ENCODE measurements around the gene PSRC1.

Gene PSRC1

DNA sequence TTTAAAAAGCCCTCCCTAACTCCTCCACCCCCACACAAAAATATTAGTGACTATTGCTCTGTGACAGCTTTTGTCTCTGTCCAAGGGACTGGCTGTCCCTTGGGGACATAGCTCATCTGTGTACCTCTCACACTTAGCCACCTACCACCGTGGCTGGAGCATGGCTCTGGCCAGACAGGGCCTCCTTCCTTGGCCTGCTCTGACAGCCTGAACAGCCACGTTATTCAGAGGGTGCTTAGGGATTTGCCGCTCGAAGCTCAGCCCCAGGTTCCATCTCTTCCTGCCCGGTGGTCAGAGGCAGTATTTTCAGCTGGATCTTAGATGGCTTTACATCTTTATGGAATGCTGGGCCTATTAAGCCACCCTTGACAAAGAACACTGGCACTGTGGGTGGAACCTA is 39.7 kb downstream of the PSRC1 start:
- DNase-seq: peak; percentile 47

GRCh38 chr1:109242387-109242786 is 40.6 kb downstream of the PSRC1 start:
- DNase-seq: peak; percentile 53

DNA sequence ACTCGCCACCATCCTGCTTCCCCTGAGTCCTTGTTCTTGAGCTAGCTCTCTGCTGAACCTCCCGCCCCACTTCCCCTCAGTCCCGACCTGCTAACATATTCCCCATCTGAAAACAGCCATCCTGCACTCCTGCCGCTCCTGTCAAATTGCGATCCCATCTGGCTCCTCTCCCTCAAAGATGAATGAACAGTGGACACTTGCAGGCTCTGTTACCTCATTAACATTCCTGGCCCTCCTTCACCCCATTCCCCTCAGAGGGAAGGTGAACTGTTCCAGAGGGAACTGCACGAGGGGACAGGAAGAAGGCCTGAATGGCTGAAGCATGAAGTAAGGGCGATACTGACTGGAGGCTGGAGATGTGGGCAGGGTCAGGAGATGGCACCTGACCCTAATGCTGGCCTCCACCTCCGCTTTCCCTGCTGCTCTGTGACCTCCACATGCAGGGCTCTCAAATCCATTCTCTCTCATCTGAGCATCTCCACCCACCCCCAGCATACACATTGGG is 41.1 kb downstream of the PSRC1 start:
- DNase-seq: peak; percentile 53

GRCh38 chr1:109241344-109241743 is 41.6 kb downstream of the PSRC1 start:
- DNase-seq: peak; percentile 54

DNA sequence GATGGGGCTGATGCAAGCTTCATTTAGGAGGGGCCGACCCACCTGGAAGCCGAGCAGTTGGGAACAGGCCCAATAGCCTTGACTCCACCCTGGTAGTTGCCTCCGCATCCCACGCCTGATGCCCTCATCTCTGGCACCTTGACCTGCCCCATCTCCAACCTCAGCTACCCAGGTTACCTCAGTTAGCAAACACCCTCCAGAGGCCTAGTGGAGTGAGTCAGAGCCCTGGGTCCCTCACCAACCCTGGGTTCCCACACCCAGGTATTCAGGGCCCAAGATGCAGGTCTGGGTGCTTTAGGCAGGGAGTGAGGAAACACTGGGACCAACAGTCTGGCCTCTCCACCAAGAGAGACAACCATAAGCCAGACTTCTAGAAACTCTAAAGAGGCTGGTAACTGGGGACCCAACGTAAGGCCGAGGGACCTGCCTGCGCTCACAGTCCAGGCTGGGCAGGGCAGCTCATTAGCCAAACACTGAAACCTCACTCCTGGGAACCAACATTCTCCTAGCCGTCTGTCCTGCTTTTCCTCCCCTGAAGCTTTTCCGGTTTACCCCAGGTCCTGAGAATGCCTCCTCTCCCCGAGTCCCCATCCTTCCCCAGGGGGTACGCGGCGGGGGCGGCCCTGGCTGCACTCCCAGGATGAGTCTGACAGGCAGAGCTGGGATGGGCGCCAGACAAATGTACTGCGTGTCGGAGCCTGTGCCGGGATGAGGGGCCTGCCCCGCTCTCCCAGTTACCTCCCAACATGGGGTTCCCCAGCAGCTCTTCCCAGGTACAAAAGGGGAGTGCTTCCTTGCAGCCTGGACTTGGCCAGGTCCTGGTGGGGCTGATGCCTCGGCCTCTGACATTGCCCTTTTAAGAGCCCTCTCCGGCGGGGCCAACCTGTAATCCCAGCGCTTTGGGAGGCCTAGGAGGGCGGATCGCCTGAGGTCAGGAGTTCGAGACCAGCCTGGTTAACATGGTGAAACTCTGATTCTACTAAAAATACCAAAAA is 42.5 kb downstream of the PSRC1 start:
- DNase-seq: peak; percentile 62

GRCh38 chr1:109239409-109240068 is 43.4 kb downstream of the PSRC1 start:
- DNase-seq: peak; percentile 63

DNA sequence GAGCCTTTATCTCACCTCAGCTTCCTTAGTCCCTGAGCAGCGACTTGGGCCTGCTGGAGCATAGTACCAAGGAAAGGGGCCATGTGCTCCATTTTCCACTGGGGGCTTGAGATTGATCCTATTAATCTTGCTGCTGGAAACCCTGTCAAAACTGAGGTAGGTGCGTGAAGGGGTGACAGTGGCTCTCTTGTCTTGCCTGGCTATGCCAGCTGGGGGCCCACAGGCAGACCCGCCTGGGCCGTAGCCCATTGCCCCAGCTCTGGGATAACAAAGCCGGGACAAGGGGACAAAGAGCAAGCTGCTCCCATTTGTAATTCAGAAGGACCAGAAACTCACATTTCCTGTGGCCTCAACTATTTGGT is 43.9 kb downstream of the PSRC1 start:
- no peak for DNase-seq

GRCh38 chr1:109238382-109238781 is 44.6 kb downstream of the PSRC1 start:
- no peak for DNase-seq

- DNase-seq: no peak
Observed at GRCh38 chr1:109237512-109237911, 45.4 kb downstream of the PSRC1 start.

DNA sequence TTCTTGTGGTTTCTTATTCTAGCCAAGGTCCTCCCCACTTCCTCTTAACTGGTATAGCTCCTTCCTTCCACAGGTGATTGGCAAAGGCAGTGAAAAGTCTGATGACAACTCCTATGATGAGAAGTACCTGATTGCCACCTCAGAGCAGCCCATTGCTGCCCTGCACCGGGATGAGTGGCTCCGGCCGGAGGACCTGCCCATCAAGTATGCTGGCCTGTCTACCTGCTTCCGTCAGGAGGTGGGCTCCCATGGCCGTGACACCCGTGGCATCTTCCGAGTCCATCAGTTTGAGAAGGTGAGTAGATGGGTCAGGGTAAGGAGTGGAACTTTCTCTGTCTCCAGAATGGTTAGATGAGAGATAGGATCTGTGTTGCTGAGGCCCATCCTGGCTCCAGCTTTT is 47.8 kb downstream of the PSRC1 start:
- DNase-seq: no peak

- no peak for DNase-seq
Observed at GRCh38 chr1:109231066-109231465, 51.9 kb downstream of the PSRC1 start.
